GM12872 (cell line): Measurements from ENCODE around the gene RDX.

Experiments used
- TF ChIP-seq, protein P1 (sequence below): IDR thresholded peaks from 3 replicates; pipeline ENCODE4 v1.5.1; 2011; ENCODE audit warnings: low read depth, mild to moderate bottlenecking, low read length, moderate library complexity; ENCODE audit not compliant: insufficient read depth

The RDX gene

DNA sequence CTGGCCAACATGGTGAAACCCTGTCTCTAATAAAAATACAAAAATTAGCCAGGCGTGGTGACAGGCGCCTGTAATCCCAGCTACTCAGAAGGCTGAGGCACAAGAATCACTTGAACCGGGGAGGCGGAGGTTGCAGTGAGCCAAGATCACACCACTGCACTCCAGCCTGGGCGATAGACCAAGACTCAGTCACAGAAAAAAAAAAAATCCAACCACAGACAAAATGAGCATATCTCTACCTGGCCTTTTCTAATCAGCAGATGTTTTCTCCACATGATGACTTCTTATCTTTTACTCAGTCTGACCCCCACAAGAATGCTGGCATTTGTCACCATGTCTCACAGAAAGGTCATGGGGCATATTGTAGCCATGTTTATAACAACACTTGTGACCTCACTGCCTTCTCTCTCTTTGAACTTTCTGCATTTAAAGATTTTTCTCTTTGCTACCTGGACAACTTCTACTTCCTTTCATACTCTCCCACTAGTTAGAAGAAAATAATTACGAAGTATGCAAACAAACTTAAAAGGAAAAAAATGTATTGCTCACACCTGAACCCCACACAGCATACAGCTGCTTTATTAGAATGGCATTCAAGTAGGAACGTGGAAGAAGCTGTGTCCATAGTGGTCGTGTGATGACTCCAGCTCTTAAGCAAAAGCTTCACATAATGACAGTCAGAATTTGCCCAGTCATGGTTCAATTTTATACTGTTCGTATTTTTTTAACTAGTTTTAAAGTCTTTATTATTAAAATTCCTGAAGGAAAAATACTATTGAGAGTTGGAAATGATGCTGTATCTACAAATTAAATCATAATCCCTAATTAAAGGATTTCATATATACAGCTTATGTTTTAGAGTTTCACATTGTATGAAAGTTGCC lies 137.9 kb downstream of the RDX start:
- TF ChIP-seq, protein P1, sequence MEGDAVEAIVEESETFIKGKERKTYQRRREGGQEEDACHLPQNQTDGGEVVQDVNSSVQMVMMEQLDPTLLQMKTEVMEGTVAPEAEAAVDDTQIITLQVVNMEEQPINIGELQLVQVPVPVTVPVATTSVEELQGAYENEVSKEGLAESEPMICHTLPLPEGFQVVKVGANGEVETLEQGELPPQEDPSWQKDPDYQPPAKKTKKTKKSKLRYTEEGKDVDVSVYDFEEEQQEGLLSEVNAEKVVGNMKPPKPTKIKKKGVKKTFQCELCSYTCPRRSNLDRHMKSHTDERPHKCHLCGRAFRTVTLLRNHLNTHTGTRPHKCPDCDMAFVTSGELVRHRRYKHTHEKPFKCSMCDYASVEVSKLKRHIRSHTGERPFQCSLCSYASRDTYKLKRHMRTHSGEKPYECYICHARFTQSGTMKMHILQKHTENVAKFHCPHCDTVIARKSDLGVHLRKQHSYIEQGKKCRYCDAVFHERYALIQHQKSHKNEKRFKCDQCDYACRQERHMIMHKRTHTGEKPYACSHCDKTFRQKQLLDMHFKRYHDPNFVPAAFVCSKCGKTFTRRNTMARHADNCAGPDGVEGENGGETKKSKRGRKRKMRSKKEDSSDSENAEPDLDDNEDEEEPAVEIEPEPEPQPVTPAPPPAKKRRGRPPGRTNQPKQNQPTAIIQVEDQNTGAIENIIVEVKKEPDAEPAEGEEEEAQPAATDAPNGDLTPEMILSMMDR = no peak

DNA sequence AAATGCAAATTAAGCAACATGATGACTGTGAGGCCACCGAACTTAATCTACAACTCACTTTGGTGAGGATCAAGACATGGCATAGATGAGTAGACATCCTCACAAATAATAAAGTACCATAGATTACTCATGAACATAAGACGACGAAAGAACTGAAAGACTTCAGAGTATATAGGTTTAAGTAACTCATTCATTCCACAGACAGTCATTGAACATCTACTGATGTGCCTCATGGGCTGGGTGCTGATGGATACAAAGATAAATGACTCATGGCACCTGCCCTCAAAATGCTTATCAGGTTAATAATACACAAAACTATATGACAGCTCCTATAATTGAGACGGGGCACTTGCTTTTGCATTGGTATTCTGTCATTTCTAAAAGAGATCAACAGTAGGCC lies 139.9 kb downstream of the RDX start:
- TF ChIP-seq, protein P1 = no peak

DNA sequence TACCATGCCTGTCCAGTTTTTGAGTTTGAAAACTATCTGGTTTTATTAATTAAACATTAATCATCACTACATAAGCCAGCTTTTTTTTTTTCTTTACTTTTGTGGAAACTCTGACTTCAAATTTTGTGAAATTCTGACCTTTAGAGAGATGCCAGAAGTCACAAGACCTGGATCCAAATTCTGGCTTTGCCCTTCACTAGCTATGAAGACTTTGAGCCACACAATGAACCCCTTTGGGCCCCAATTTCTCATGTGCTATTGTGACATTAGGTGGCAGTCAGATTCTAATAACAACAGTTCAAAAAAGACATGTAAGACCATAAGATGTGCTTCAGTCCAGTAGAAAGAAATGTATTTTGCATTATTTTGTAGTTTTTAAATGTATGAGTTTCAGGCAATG lies 142.9 kb downstream of the RDX start:
- TF ChIP-seq, protein P1 = no peak

DNA sequence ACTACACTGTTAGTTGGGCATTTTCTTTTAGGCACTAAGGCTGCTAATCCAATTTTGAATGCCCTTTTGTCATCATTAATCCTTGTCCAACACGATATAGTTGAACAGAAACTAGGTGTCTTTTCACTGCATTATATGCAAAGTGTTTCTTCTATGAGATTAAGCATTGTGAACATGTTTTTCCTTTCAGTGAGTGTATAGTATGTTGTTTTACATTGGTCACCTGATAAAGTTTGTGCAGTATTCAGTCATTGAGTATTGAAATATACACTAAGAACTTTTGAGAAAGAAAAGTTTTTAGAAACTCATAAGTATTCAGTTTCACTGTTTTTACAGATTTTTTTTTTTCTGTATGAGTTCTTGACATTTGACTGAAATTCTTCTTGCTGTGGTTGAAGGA lies 144.2 kb downstream of the RDX start:
- TF ChIP-seq, protein P1 = no peak

DNA sequence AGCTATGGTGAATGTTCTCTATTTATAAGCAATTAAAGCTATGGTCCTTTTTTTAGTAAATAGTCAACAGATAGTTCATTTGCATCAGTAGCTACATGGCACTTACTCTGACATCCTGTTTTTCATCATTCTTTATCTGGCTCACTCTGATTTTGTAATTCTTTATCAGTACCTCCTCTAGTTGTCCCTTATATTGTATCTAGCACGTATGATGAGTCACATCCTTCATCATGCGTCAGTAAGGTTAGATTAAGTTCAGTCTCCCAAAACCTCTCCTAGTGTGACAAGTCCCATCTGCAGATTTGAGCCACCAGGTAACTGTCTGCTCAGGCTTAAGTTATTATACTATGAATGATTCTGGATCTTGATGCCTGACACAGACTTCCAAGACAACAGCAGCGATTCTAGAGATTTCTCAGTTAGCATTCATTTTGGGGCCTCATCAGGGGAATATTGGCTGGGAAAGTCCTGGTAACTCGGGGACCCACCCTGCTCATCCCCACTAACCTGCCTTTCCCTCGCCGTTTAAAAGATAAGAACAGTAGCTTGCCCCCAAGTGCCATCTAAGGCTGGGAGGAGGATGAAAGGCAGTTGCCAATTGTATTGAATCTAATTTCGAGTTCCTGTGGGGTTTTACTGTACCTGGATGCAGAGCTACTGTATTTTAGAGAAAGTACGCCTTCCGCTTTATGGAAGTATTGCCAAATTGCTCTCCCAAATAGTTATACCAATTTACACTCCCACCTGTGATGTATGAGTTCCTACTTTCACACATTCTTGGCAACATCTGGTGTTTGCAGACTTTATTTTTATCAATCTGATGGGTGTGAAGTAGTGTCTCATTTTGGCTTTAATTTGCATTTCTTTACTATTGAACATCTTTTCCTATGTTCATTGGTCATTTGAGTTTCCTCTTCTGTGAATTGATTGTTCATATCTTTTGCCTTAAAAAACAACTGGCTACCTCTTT lies 147.4 kb downstream of the RDX start:
- TF ChIP-seq, protein P1 = no peak

DNA sequence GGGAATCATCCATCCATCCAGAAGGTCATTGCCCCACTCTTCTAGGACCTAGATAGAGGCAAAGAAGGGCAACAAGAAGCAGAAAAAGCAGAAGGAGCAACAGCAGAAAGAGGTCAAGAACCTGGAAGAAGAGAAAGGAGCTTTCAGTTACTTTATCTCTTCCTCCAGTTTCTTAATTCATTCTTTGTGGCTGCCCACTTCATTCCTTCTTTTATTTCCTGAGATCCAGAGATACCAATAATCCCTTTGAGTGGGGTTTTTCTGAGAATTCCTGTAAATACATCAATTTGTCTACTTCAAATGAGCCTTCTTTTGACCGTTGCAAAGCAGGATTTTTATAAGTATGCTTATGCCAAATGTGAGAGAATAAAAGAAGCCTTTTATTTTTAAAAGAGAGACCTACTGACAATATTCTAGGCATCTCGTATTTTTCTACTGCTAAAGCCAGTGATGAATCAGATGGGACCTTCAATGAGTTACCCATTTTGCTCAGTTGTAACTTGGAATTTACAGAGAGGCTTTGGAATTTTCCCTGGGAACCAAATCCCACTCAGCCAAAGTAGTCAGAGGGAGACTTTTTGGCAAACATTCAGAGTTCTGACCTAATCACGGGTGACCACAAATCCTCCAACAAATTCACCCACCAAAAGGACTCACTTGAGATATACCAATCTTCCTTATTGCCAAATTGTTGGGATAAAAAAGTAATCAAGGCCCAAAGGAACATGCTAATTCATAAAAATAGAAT lies 148.3 kb downstream of the RDX start:
- TF ChIP-seq, protein P1 = no peak

DNA sequence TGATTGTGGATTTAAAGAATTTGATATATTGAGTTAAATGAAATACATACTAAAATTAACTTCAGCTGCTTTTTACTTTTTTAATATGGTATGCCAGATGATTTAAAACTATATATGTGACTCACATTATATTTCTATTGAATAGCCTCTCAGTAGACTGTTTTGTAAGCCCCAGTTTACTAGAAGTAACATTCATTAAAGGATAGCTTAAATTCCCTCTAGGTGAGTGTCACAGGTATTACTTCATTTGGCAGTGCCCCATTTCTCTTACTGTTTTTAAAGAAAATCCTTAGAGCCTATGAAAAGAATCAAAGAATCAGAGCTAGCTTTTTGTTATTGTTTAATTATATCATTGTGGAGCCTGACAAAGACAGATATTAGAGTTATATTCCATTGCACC lies 154.6 kb downstream of the RDX start:
- TF ChIP-seq, protein P1 = no peak
